Measurements from ENCODE around the gene TCF7L2.

DNA sequence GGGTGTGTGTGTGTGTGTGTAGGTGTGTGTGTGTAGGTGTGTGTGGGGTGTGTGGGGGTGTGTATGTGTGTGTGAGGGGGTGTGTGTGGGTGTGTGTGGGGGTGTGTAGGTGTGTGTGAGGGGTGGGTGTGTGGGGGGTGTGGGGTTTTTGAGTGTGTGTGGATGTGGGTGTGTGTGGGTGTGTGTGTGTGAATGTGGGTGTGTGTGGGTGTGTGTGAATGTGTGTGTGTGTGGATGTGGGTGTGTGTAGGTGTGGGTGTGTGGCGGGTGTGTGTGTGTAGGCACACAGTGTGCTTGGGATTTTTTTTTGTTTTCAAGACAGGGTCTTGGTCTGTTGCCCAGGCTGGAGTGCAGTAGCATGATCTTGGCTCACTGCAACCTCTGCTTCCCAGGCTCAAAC, 36.8 kb upstream of the TCF7L2 start:
- TF ChIP-seq, protein P1, sequence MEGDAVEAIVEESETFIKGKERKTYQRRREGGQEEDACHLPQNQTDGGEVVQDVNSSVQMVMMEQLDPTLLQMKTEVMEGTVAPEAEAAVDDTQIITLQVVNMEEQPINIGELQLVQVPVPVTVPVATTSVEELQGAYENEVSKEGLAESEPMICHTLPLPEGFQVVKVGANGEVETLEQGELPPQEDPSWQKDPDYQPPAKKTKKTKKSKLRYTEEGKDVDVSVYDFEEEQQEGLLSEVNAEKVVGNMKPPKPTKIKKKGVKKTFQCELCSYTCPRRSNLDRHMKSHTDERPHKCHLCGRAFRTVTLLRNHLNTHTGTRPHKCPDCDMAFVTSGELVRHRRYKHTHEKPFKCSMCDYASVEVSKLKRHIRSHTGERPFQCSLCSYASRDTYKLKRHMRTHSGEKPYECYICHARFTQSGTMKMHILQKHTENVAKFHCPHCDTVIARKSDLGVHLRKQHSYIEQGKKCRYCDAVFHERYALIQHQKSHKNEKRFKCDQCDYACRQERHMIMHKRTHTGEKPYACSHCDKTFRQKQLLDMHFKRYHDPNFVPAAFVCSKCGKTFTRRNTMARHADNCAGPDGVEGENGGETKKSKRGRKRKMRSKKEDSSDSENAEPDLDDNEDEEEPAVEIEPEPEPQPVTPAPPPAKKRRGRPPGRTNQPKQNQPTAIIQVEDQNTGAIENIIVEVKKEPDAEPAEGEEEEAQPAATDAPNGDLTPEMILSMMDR (IDR thresholded peaks at IDR 0.05): no peak
- TF ChIP-seq SIN3A (IDR thresholded peaks at IDR 0.05; ENCODE audit: borderline replicate concordance, insufficient read depth, low read depth, low read length) (no peak), REST (IDR thresholded peaks at IDR 0.05; ENCODE audit: insufficient read depth in 1 of 2, low read depth in 2 of 2, low read length in 1 of 2) (no peak), POLR2AphosphoS5 (IDR thresholded peaks at IDR 0.05; ENCODE audit: low read depth, low read length) (no peak), TCF7L2 (IDR thresholded peaks at IDR 0.05; ENCODE audit: low read depth, low read length) (no peak)
